HG03565 (cell line): Measurements from ENCODE around the gene KASH5.
"Not testable (repeated sequence)": the region's sequence is repeated elsewhere in the genome, so short reads cannot be mapped to it uniquely, and the experiment has no call there.

Experiments used
- ATAC-seq: cut with Tn5 transposase; IDR thresholded peaks from one replicate; pipeline ENCODE4 v1.9.1; 2021; ENCODE audit warnings: mild to moderate bottlenecking, moderate library complexity; ENCODE audit not compliant: unreplicated experiment

The KASH5 gene

GRCh38 chr19:49362048-49362928, 25.8 kb upstream of the KASH5 start, which contains the start of gene TEAD2:
TEAD2 (minus strand) TSS chr19:49362416; CDS start chr19:49360075, 2,341 bp downstream.
- ATAC-seq, result no peak

DNA sequence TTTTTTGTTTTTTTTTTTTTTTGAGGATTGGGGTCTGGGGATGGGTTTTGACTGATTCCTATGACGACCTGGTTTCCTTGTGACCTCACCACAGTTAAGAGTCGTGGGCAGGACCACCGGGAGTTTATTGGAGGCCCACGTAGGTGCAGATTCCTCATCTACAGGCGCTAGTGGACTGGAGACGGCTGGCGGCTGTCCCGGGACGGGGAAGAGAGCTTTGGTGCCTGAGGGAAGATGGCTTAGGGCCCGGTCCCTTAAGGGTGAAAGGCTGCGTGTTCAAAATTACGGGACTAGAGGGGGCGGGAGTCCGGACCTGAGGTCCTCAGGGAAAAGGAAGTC, 25.2 kb upstream of the KASH5 start:
- no peak for ATAC-seq

- ATAC-seq, result no peak
Observed at GRCh38 chr19:49363268-49364082, 24.6 kb upstream of the KASH5 start, which contains the start of gene DKKL1. DKKL1 (plus strand) TSS chr19:49363877; CDS start chr19:49363999, 122 bp downstream.

GRCh38 chr19:49364083-49364737, 23.8 kb upstream of the KASH5 start:
- no peak for ATAC-seq

- ATAC-seq, result no peak
Observed at GRCh38 chr19:49366110-49366509, 21.9 kb upstream of the KASH5 start.

GRCh38 chr19:49368711-49369358, 19.2 kb upstream of the KASH5 start:
- no peak for ATAC-seq

DNA sequence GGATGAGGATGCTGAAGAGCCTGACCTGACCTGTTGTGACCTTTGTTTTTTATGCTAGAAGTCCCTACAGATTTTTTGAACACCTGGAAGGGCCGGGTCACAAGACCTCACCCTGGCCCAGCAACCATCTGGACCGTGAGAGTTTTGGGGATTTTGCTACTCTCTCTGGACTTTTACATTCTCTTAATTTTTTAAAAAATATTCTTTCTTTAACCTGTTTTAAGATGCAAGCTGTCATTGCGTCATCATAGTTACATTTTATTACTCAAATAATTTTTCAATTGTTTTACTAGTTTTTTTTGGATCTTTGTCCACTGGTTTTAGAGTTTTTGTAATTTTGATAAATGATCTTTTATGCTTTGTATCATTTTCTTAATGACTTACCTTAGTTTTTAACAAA, 16.9 kb upstream of the KASH5 start:
- ATAC-seq, result no peak

DNA sequence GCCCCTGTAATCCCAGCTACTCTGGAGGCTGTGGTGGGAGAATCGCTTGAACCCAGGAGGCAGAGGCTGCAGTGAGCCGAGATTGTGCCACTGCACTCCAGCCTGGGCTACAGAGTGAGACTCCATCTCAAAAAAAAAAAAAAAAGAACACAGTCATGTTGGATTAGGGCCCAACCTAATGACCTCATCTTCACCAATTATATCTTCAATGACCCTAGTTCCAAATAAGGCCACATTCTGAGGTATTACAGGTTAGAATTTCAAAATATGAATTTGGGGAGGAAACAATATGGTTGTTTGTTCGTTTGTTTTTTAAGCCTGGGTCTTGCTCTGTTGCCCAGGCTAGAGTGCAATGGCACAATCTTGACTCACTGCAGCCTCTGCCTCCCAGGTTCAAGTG, 14.9 kb upstream of the KASH5 start:
- ATAC-seq, result not testable (repeated sequence)

- ATAC-seq, result no peak
Observed at GRCh38 chr19:49374665-49375434, 13.2 kb upstream of the KASH5 start.

GRCh38 chr19:49378512-49378911, 9.5 kb upstream of the KASH5 start:
- ATAC-seq, result no peak

- no peak for ATAC-seq
Observed at GRCh38 chr19:49380391-49380790, 7.7 kb upstream of the KASH5 start.

DNA sequence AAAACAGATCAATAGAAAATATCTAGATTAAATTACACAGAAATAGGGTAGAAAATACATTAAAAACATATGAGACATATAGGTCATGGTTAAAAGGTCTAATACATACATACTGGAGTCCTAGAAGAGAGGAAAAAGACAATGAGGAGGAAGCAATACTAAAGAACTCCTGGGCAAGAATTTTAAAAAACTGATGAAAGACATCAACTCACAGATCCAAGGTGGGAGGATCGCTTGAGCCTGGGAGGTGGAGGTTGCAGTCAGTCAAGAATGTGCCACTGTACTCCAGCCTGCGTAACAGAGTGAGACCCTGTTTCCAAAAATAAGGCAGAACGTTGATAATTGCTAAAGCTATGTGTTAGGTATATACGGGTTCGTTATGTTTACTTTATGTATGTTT, 5.4 kb upstream of the KASH5 start:
- no peak for ATAC-seq

GRCh38 chr19:49383599-49383998, 4.5 kb upstream of the KASH5 start:
- ATAC-seq, result no peak

GRCh38 chr19:49389406-49389805, 1.4 kb downstream of the KASH5 start:
- ATAC-seq, result no peak

DNA sequence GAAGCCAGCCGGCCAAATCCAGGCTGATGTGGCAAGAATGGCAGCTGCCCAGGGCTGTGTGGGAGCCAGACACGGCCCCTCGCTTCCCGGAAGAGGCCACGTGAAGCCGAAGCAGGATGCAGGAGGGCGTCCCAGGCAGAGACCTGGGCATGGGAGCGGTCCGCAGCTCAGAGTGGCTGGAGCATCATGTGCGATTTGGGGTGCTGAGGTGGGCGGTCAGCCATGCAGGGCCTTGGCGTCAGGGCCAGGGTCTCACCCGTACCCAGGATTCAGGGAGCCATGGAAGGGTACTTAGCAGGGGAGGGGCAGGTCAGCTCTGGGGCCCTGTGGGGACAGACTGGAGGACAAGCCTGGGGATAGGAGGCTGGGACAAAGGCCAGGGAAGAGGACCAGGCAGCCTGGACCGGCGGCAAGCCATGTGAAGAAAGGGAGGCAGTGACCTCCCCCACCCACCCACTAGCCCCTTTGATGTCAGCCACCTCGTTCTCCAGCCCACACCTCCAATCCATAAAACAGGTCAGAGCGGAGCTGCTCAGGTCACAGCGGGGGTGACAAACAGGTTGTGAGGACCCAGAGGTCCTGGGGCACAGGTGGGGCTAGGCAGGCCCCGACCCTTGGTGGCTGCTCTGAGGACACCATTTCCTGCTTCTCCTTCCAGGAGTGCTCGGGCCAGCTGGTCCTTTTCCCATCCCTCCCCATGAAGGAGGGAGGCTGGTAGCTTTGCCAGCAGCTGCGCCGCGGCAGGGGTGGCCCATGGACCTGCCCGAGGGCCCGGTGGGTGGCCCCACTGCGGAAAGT, 2.3 kb downstream of the KASH5 start:
- no peak for ATAC-seq

DNA sequence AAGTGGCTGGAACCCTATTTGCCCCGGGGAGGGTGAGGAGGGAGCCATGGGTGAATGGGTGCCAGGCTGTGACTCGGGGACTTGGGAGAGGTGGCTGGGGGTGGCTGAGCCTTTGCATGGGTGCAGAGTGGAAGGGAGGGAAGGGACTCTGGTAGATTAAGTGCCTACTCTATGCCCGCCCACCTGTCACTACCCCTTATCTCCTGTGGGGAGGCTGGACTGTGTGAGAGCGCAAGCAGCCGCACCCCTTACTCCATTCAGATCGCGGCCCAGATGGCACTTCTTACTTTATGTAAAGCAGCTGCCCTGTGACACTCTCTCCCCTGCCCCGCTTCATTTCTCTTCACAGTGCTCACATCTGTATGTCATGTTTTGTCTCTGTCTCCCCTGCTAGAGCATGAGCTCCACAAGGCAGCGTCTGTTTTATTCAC, 2.9 kb downstream of the KASH5 start:
- no peak for ATAC-seq

GRCh38 chr19:49391581-49392399, 3.7 kb downstream of the KASH5 start:
- no peak for ATAC-seq

DNA sequence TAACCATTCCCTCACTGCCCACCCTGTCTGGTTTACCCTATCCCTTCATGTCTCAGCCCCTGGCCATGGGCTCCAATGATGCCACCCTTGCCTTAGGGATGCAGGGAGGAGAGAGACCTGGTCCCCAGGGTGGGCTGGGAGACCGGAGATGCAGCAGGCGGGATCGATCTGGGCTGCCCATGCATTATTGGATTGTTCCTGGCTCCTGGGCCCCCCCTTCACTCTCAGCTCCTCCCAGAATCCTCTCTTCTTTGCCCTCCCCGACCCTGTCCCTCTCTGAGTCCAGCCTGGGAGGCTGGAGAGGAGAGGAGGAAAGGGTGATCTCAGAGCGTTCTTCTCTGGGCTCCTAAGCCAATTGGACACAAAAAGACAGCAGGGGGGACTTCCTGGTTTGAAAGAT, 5.8 kb downstream of the KASH5 start:
- ATAC-seq, result no peak
